ENCODE measurements around the gene DNAJC5.

DNA sequence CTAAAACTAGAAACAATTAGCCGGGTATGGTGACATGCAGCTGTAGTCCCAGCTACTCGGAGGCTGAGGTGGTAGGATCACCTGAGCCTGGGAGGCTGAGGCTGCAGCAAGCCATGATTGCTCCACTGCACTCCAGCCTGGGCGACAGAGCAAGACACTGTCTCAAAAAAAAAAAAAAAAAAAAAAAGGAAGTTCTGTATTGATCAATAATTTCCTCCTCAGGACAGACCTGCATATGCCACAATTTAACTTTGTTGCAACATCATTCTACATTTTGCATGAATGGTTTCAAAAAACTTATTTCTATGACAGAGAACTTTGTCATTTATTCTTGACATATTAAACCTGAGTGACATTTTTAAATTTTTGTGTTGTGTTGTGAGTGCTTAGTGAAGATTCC is 5.5 kb downstream of the DNAJC5 start:
- TF ChIP-seq GATA3 (IDR thresholded peaks at IDR 0.05; ENCODE audit: low read depth, low read length): no peak
- no peak for TF ChIP-seq GATA2 (IDR thresholded peaks at IDR 0.05; ENCODE audit: low read depth, low read length)
